HG02840 (cell line): ENCODE results near the gene YWHAE.
"Not testable (repeated sequence)": the region's sequence is repeated elsewhere in the genome, so short reads cannot be mapped to it uniquely, and the experiment has no call there.

Experiments used
- ATAC-seq: cut with Tn5 transposase; IDR thresholded peaks from one replicate; pipeline ENCODE4 v1.9.1; 2021; ENCODE audit warnings: mild to moderate bottlenecking, moderate library complexity, moderate number of reproducible peaks; ENCODE audit not compliant: unreplicated experiment, low FRiP score

The YWHAE gene

DNA sequence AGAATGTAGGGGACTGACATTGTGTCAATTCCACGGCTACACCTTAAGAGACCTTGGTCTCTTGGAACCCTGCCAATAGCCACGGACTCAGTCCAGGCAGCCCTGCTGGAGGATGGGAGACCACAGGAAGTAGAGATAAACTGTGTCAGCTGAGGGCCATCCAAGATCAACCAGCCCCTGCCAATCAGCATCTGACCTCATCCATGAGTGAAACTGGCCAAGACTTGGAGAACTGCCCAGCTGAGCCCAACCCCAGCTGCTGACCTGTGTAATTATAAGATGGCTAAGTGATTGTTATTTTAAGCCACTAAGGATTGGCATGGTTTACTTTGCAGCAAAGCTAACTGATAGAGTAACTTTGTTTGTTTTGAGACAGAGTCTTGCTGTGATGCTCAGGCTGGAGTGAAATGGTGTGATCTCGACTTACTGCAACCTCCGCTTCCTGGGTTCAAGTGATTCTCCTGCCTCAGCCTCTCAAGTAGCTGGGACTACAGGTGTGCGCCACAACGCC lies 13.3 kb upstream of the YWHAE start:
- ATAC-seq = no peak

- no peak for ATAC-seq
These were observed 12.4 kb upstream of the YWHAE start for GRCh38 chr17:1412185-1413110.

DNA sequence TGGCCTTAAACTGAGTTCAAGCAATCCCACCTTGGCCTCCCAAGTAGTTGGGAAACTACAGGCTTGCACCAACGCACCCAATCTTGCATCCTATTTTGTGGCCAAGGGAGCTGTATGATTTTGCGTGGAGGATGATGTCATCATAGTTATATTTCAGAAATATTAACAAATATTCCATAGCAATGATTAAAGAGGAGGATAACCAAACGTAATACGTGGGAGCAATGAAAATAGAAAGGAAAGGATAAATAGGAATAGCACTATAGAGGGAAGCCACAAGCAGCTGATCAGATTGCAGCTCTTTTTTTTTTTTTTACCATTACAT lies 2.2 kb upstream of the YWHAE start:
- no peak for ATAC-seq

GRCh38 chr17:1398931-1399678 lies 917 bp downstream of the YWHAE start:
- no peak for ATAC-seq

DNA sequence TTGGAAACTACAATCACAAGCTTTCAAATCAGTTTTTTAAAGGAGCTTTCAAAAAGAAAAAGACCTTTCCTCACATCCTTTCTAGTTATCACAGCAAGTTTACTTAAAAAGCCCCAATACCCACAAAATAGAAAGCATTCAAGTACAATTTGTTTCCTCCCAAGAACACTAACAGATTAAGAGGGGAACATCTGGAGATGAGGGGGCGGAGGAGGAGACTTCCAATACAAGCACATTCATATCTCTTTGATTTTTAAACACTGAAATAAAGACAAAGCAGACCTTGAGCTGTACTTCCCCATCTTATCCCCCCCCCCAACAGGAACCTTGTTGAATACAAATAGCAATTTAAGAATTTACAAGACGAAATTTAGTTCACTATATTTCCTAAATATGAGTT lies 2.0 kb downstream of the YWHAE start:
- ATAC-seq = no peak

GRCh38 chr17:1395876-1396665 lies 4.0 kb downstream of the YWHAE start:
- ATAC-seq = not testable (repeated sequence)

DNA sequence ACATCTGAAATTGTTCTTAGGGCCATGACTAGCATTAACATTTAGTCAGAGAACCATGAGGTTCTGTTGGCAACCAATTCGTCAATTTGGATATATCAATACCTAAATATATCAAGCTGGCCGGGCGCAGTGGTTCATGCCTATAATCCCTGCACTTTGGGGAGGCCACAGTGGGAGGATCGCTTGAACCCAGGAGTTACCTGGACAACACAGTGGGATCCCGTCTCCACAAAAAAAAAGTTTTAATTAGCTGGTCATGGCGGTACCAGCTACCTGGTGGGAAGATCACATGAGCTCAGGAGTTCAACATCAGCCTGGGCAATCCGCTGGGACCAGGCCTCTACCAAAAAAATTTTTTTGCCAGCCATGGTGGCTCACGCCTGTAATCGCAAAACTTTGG lies 8.4 kb downstream of the YWHAE start:
- no peak for ATAC-seq

DNA sequence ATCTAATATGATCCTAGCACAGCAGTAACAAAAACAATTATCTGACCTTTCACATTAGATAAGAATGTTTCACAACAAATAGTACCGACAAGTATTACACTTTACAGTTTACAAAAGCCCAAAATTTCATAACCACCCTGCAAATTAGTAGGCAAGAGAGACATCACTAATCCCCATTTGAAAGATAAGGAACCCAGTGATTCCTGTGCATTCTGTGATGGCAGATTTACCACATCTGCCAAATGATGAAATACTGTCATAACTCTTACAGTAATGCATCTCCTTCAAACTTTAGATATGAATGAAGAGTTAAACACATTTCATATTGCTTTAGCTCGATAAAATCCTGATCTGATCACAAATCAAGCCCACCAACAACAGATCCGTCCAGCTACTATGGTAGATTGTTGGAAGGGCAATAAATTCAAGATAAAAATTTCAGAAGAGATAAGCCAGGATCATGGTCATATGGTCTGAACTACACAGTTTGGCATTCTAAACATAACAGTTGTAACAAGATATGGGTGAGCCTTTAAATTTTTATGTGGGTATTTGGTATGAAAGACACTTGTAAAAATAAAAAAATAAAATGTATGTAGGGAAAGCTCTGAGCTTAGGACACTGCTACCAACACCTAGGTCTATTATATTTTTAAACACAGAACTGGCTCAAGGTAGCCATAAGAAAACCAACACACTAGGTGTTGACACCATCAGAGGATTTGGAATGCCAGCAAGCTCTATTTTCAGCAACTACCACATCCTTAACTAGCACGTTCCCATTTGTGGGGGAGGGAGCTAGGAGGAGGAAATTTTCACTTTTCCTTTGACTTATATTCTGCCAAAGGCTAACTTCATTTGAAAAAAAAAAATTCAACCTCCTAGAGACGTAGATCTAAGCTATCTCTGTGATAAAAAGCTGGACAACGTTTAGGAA lies 9.3 kb downstream of the YWHAE start:
- no peak for ATAC-seq

DNA sequence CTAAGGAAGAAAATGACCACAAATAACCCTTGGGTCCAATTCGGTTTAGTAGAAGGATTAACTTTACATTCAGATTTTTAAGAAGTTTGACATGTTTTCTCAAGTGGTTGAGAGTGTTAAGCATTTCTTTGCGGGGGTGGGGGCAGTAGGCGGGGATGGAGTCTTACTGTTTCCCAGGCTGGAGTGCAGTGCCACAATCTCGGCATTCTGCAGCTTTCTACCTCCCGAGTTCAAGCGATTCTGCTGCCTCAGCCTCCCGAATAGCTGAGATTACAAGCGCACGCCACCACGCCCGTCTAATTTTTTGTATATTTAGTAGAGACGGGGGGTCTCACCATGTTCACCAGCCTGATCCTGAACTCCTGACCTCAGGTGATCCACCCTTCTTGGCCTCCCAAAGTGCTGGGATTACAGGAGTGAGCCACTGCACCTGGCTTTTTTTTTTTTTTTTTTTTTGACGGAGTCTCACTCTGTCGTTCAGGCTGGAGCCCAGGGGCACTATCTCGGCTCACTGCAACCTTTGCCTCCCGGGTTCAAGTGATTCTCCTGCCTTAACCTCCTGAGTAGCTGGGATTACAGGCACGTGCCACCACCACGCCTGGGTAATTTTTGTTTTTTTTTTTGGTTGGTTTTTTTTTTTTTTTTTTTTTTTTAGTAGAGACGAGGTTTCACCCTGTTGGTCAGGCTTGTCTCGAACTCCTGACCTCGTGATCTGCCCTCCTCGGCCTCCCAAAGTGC lies 12.4 kb downstream of the YWHAE start:
- ATAC-seq = not testable (repeated sequence)

GRCh38 chr17:1386675-1387190 lies 13.3 kb downstream of the YWHAE start:
- not testable (repeated sequence) for ATAC-seq

GRCh38 chr17:1386265-1386664 lies 13.8 kb downstream of the YWHAE start:
- no peak for ATAC-seq

GRCh38 chr17:1385861-1386260 lies 14.2 kb downstream of the YWHAE start:
- ATAC-seq = no peak

DNA sequence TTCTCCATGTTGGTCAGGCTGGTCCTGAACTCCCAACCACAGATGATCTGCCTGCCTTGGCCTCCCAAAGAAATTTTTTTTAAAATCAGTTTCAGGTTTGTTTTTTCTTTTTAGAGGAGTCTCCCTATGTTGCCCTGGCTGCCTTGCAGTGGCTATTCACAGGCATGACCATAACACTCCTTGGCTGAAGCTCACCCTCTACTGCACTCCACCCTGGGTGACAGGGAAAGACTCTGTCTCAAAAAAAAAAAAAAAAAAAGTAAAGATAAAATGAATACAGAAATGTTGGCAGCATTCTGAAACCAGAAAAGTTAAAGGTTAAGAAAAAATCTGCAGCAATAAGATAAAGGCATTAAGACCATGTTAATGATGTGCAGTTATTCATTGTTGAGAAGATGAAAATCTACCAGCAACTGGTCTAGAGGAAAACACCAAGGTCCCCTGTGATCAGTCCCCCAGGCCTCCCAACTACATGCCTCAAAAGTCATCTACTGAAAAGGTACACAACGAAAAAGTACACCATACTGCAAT lies 15.1 kb downstream of the YWHAE start:
- no peak for ATAC-seq

DNA sequence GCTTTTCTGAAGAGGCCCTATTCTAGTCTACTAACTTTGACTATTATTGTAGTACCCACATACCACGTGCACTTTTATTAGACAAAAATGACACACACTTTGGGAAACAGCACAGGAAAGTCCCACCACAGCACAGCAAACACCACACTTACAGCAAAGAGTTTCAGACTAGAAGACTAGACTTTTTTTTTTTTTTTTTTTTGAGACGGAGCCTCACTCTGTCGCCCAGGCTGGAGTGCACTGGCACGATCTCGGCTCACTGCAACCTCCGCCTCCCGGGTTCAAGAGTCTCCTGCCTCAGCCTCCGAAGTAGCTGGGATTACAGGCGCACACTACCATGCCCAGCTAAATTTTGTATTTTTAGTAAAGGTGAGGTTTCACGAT lies 20.1 kb downstream of the YWHAE start:
- ATAC-seq = no peak

GRCh38 chr17:1379208-1379929 lies 20.7 kb downstream of the YWHAE start:
- ATAC-seq = no peak

DNA sequence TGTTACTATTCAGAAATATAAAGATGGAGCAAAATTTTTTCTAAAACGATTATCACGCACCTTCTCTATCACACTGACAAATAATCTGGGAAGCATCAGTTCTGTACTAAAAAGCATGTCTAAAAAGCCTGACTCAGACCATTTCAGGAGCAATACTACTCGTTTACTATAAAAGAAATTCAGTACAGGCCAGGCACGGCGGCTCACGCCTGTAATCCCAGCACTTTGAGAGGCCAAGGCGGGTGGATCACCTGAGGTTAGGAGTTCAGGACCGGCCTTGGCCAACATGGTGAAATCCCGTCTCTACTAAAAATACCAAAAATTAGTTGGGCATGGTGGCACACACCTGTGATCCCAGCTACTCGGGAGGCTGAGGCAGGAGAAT lies 21.6 kb downstream of the YWHAE start:
- ATAC-seq = not testable (repeated sequence)

DNA sequence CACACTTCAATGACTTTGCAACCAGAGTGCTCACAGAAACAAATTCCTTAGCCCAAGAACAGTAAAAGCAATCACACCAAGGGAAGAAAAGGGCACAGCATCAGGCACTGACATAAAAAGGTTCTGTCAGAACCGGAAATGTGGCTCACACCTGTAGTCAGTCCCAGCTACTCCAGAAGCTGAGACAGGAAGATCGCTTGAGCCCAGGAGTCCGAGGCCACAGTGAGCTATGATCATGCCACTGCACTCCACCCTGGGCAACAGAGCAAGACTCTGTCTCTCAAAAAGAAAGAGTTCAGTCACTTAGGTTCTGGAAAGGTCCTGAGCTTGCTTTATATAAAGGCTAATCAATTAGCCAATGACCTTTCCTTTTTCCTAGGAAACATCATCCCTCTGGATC lies 22.7 kb downstream of the YWHAE start:
- ATAC-seq = no peak

DNA sequence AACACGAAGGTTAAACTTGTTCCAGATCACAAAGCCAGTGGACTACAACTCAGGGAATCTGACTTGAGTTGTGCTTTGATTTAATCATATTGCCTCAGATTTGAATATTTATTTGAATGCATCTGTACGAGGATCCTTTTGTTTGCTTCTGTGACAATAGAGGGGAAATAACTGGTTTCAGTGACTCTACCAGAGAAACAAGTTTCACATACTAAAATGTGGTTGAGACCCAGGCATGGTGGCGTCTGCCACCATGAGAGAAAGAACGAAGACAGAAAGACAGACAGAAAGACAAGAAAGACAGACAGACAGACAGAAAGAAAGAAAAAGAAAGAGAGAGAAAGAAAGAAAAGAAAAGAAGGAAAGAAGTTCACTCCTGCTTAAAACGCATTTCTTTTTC lies 24.0 kb downstream of the YWHAE start:
- ATAC-seq = no peak
